Measurements from ENCODE around the gene RBKS.

The RBKS gene

DNA sequence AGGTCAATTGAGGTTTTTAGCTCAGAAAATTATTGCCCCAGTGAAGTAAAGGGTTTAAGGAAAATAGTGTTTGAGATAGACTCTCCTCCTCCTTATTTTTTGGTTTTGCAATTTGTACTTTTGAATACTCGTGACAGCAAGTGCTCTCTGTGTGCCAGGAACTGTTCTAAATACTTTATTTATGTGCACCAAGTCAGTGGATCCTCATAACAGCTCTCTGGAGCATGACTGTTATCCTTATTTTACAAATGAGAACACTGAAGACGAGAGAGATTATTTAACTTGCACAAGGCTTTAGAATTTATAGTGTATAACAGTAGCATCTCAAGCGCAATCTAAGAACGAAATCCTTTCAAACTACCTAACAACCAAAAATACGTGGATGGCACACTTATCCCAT is 25.0 kb upstream of the RBKS start:
- H2BK120ac ChIP-seq (ENCODE audit: insufficient read depth, low read length, poor library complexity) = no peak overlapping the region
- no peak overlapping the region for H3K4me2 ChIP-seq (ENCODE audit: low read length)
- H3K18ac ChIP-seq (ENCODE audit: low read length) = no peak overlapping the region
- H4K12ac ChIP-seq (ENCODE audit: low read depth, low read length) = no peak overlapping the region
- H3K27ac ChIP-seq (ENCODE audit: low read depth, low read length) = no peak overlapping the region
- no peak overlapping the region for H2BK12ac ChIP-seq (ENCODE audit: low read length)
- H3K9me3 ChIP-seq (ENCODE audit: insufficient read depth, low read depth, low read length) = no peaks in the 10 kb centered on the region
- H3K14ac ChIP-seq (ENCODE audit: low read length) = no peak overlapping the region
- DNase-seq = no peak
- H2AFZ ChIP-seq (ENCODE audit: insufficient read depth, low read length, poor library complexity) = no peak overlapping the region
- no peak overlapping the region for H4K8ac ChIP-seq (ENCODE audit: low read depth, low read length)
- no peak overlapping the region for H3K4me3 ChIP-seq (ENCODE audit: low read depth, low read length)
- no peak overlapping the region for H2BK5ac ChIP-seq (ENCODE audit: low read depth, low read length, poor library complexity)
- no peaks in the 10 kb centered on the region for H3K79me2 ChIP-seq (ENCODE audit: control insufficient read depth, insufficient read depth, low read length, poor library complexity)
- no peaks in the 10 kb centered on the region for H3K36me3 ChIP-seq (ENCODE audit: control insufficient read depth in 1 of 2, insufficient read depth in 2 of 2, low read length in 2 of 2)
- H3K4ac ChIP-seq (ENCODE audit: low read depth, low read length) = no peak overlapping the region
- H3K23ac ChIP-seq (ENCODE audit: low read length) = no peak overlapping the region
- no peak overlapping the region for H2AK5ac ChIP-seq (ENCODE audit: low read length)
- no peaks in the 10 kb centered on the region for H3K27me3 ChIP-seq (ENCODE audit: insufficient read depth, low read length)
- no CpG with 5 or more reads among the region's 5 CpGs for WGBS (ENCODE audit: extremely low coverage, insufficient coverage, insufficient read length)
- no peaks in the 10 kb centered on the region for H3K79me1 ChIP-seq (ENCODE audit: low read length)
- H3K4me1 ChIP-seq (ENCODE audit: control insufficient read depth in 1 of 2, insufficient read depth in 2 of 2, low read length in 2 of 2) = no peaks in the 10 kb centered on the region
- no peak overlapping the region for H4K91ac ChIP-seq (ENCODE audit: low read depth, low read length)
- H3K9ac ChIP-seq (ENCODE audit: low read length) = no peak overlapping the region

DNA sequence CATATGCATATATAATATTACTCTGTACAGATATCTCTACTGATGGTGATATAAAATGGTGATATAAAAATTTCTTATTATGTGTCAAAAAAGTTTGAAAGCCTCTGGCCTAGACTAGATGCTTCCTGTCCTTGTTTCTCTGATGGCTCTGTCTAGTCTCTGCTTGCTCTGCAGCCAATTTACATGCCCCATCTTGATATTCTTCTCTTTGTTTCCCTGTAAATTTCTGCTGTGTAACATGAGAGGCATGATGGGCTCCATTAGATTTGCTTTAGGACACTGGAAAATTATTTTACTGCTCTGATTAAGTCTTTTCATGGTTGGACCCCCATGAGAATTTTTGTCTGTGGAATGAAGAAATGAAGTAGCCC is 24.6 kb upstream of the RBKS start:
- no peak overlapping the region for H4K91ac ChIP-seq (ENCODE audit: low read depth, low read length)
- H3K4me2 ChIP-seq (ENCODE audit: low read length) = no peak overlapping the region
- no peak overlapping the region for H2BK12ac ChIP-seq (ENCODE audit: low read length)
- H3K79me2 ChIP-seq (ENCODE audit: control insufficient read depth, insufficient read depth, low read length, poor library complexity) = no peaks in the 10 kb centered on the region
- no peaks in the 10 kb centered on the region for H3K4me1 ChIP-seq (ENCODE audit: control insufficient read depth in 1 of 2, insufficient read depth in 2 of 2, low read length in 2 of 2)
- H3K9ac ChIP-seq (ENCODE audit: low read length) = no peak overlapping the region
- no peak overlapping the region for H2AK5ac ChIP-seq (ENCODE audit: low read length)
- H2BK5ac ChIP-seq (ENCODE audit: low read depth, low read length, poor library complexity) = no peak overlapping the region
- H3K14ac ChIP-seq (ENCODE audit: low read length) = no peak overlapping the region
- no peak overlapping the region for H3K18ac ChIP-seq (ENCODE audit: low read length)
- no peaks in the 10 kb centered on the region for H3K9me3 ChIP-seq (ENCODE audit: insufficient read depth, low read depth, low read length)
- no peak overlapping the region for H3K4ac ChIP-seq (ENCODE audit: low read depth, low read length)
- no peak overlapping the region for H3K4me3 ChIP-seq (ENCODE audit: low read depth, low read length)
- H4K8ac ChIP-seq (ENCODE audit: low read depth, low read length) = no peak overlapping the region
- H3K27ac ChIP-seq (ENCODE audit: low read depth, low read length) = no peak overlapping the region
- no peak overlapping the region for H2BK120ac ChIP-seq (ENCODE audit: insufficient read depth, low read length, poor library complexity)
- no peak overlapping the region for H3K23ac ChIP-seq (ENCODE audit: low read length)
- H3K27me3 ChIP-seq (ENCODE audit: insufficient read depth, low read length) = no peaks in the 10 kb centered on the region
- no peak overlapping the region for H4K12ac ChIP-seq (ENCODE audit: low read depth, low read length)
- H3K36me3 ChIP-seq (ENCODE audit: control insufficient read depth in 1 of 2, insufficient read depth in 2 of 2, low read length in 2 of 2) = no peaks in the 10 kb centered on the region
- no peaks in the 10 kb centered on the region for H3K79me1 ChIP-seq (ENCODE audit: low read length)
- no peak for DNase-seq
- H2AFZ ChIP-seq (ENCODE audit: insufficient read depth, low read length, poor library complexity) = no peak overlapping the region

DNA sequence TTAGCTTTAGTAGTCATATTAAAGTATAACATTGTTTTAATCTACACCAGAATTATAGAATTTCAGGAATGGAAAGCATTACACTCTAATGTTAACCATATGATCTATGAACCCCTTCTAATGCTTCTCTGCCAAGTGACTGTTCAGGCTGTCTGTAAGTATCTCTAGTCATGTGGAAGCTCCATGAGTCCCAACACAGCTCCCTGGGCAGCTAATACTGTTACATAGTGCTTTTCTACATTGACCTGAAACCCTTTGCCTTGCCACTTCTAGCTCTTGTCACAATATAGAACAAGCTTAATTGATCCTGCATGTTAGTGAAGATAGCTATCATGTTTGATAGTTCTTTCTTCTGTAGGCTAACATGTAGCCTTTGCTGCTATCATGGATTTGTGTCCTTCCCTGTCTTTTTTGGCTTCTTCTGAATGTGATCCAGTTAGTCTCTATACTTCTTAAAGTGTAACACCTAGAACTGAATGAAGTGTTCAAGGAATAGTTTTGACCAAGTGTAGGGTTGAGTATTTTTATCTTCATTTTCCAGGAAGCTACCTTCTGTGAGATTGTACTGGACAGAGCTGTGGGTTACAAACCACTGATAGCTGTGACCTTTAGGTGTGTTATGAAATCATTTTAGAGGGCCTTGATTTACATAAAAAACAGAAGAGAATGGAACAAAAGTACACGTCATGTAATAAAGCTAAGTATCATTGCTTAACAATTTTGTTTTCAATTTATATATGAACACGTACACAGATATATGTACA is 24.0 kb upstream of the RBKS start:
- H3K4me1 ChIP-seq (ENCODE audit: control insufficient read depth in 1 of 2, insufficient read depth in 2 of 2, low read length in 2 of 2) = no peaks in the 10 kb centered on the region
- no peak overlapping the region for H2BK5ac ChIP-seq (ENCODE audit: low read depth, low read length, poor library complexity)
- no peak overlapping the region for H3K18ac ChIP-seq (ENCODE audit: low read length)
- H4K12ac ChIP-seq (ENCODE audit: low read depth, low read length) = no peak overlapping the region
- H3K79me2 ChIP-seq (ENCODE audit: control insufficient read depth, insufficient read depth, low read length, poor library complexity) = no peaks in the 10 kb centered on the region
- H3K27ac ChIP-seq (ENCODE audit: low read depth, low read length) = no peak overlapping the region
- no peak overlapping the region for H3K14ac ChIP-seq (ENCODE audit: low read length)
- H2BK12ac ChIP-seq (ENCODE audit: low read length) = no peak overlapping the region
- no peak overlapping the region for H3K9ac ChIP-seq (ENCODE audit: low read length)
- H3K23ac ChIP-seq (ENCODE audit: low read length) = no peak overlapping the region
- H2AK5ac ChIP-seq (ENCODE audit: low read length) = no peak overlapping the region
- H2AFZ ChIP-seq (ENCODE audit: insufficient read depth, low read length, poor library complexity) = no peak overlapping the region
- H3K79me1 ChIP-seq (ENCODE audit: low read length) = no peaks in the 10 kb centered on the region
- DNase-seq = no peak
- WGBS (ENCODE audit: extremely low coverage, insufficient coverage, insufficient read length) = no CpG with 5 or more reads among the region's 2 CpGs
- no peaks in the 10 kb centered on the region for H3K36me3 ChIP-seq (ENCODE audit: control insufficient read depth in 1 of 2, insufficient read depth in 2 of 2, low read length in 2 of 2)
- H3K9me3 ChIP-seq (ENCODE audit: insufficient read depth, low read depth, low read length) = no peaks in the 10 kb centered on the region
- H3K4ac ChIP-seq (ENCODE audit: low read depth, low read length) = no peak overlapping the region
- no peaks in the 10 kb centered on the region for H3K27me3 ChIP-seq (ENCODE audit: insufficient read depth, low read length)
- H4K8ac ChIP-seq (ENCODE audit: low read depth, low read length) = no peak overlapping the region
- H2BK120ac ChIP-seq (ENCODE audit: insufficient read depth, low read length, poor library complexity) = no peak overlapping the region
- H3K4me3 ChIP-seq (ENCODE audit: low read depth, low read length) = no peak overlapping the region
- H4K91ac ChIP-seq (ENCODE audit: low read depth, low read length) = no peak overlapping the region
- H3K4me2 ChIP-seq (ENCODE audit: low read length) = no peak overlapping the region

GRCh38 chr2:27912512-27912911 is 22.3 kb upstream of the RBKS start:
- Histone ChIP-seq H3K4me1 (ENCODE audit: control insufficient read depth in 1 of 2, insufficient read depth in 2 of 2, low read length in 2 of 2) (no peaks in the 10 kb centered on the region), H2BK120ac (ENCODE audit: insufficient read depth, low read length, poor library complexity) (no peak overlapping the region), H3K4me3 (ENCODE audit: low read depth, low read length) (no peak overlapping the region), H3K79me1 (ENCODE audit: low read length) (no peaks in the 10 kb centered on the region), H2BK12ac (ENCODE audit: low read length) (no peak overlapping the region), H3K18ac (ENCODE audit: low read length) (no peak overlapping the region), H4K12ac (ENCODE audit: low read depth, low read length) (no peak overlapping the region), H4K91ac (ENCODE audit: low read depth, low read length) (no peak overlapping the region), H3K4me2 (ENCODE audit: low read length) (no peak overlapping the region), H3K23ac (ENCODE audit: low read length) (no peak overlapping the region), H2BK5ac (ENCODE audit: low read depth, low read length, poor library complexity) (no peak overlapping the region), H3K36me3 (ENCODE audit: control insufficient read depth in 1 of 2, insufficient read depth in 2 of 2, low read length in 2 of 2) (no peaks in the 10 kb centered on the region), H4K8ac (ENCODE audit: low read depth, low read length) (no peak overlapping the region), H2AFZ (ENCODE audit: insufficient read depth, low read length, poor library complexity) (no peak overlapping the region), H3K4ac (ENCODE audit: low read depth, low read length) (no peak overlapping the region), H3K27me3 (ENCODE audit: insufficient read depth, low read length) (no peaks in the 10 kb centered on the region), H3K79me2 (ENCODE audit: control insufficient read depth, insufficient read depth, low read length, poor library complexity) (no peaks in the 10 kb centered on the region), H3K14ac (ENCODE audit: low read length) (no peak overlapping the region), H3K27ac (ENCODE audit: low read depth, low read length) (no peak overlapping the region), H3K9me3 (ENCODE audit: insufficient read depth, low read depth, low read length) (no peaks in the 10 kb centered on the region), H3K9ac (ENCODE audit: low read length) (no peak overlapping the region), H2AK5ac (ENCODE audit: low read length) (no peak overlapping the region)
- DNase-seq = no peak
- no CpG with 5 or more reads among the region's 2 CpGs for WGBS (ENCODE audit: extremely low coverage, insufficient coverage, insufficient read length)

Data from trophoblast cell (in vitro differentiated cells and primary cell).